HepG2 (cell line): ENCODE data around the gene TACO1. TPM values are rescaled to one million over a fixed set of nuclear protein-coding genes. Genes with fewer than 3 reads are reported as not detected.

ENCODE experiments used
- ATAC-seq: fragments of 200-7000 bp; cut with Tn5 transposase; 3 replicates; pipeline ENCODE4 v1.9.1; 2020; ENCODE audit warnings: mild to moderate bottlenecking, moderate library complexity
- BruUV-seq: library from RNA; stranded (reverse); fragments of 400-500 nt; replicated peaks from 2 replicates; lab custom pipeline; 2021; lab: Mats Ljungman, UMichigan
- CTCF ChIA-PET: fragments of 300-600 bp; formaldehyde crosslinking; extraction: SDS; loops from one replicate; lab custom pipeline; 2021; ENCODE audit warnings: low total read pairs, inconsistent platforms, low intra/inter-chr PET ratio; lab: Yijun Ruan, JAX
- POLR2A ChIA-PET: fragments of 350-600 bp; sonication (Branson Sonifier 250); formaldehyde crosslinking; loops from one replicate; lab custom pipeline; 2020; ENCODE audit warnings: antibody characterized with exemption, inconsistent platforms; lab: Yijun Ruan, JAX
- DNase-seq: peaks from one replicate; pipeline ENCODE4 v3.0.0-alpha.2; 2015; ENCODE audit warnings: low spot score
- FAIRE-seq: peaks from 3 replicates; lab custom pipeline; 2011; peaks lifted over from hg19 to GRCh38; lab: Jason Lieb, UNC
- H2AFZ ChIP-seq: one replicate; pipeline ENCODE4 v1.6.1; 2011; ENCODE audit warnings: low read length, inconsistent platforms
- H3K27ac ChIP-seq: fragments of 300-600 bp; 3 replicates; pipeline ENCODE4 v1.8.0; 2011; ENCODE audit warnings: mixed run types, mild to moderate bottlenecking, mixed read lengths, low read length, inconsistent platforms; ENCODE audit not compliant: insufficient read depth; ENCODE audit errors: extremely low read length
- H3K27me3 ChIP-seq, 2 experiments: fragments of 200-600 bp in 1 of 2; 2 replicates in 1 of 2; 3 replicates in 1 of 2; pipeline versions ENCODE4 v1.6.0 to v1.8.0; 2011; ENCODE audit warnings: low read length in 2 of 2, mild to moderate bottlenecking in 2 of 2, moderate library complexity in 2 of 2, inconsistent platforms in 1 of 2; ENCODE audit not compliant: insufficient read depth in 2 of 2, control insufficient read depth in 1 of 2
- H3K36me3 ChIP-seq, 2 experiments: fragments of 200-600 bp in 1 of 2; replicated peaks in 1 of 2; 2 replicates in 1 of 2; 3 replicates in 1 of 2; pipeline versions ENCODE4 v1.5.1 to v1.8.0; 2011; ENCODE audit warnings: low read length in 2 of 2, inconsistent platforms in 1 of 2; ENCODE audit not compliant: insufficient read depth in 2 of 2, control insufficient read depth in 1 of 2
- H3K4me1 ChIP-seq: 2 replicates; pipeline ENCODE4 v1.5.1; 2012; ENCODE audit warnings: low read length, inconsistent platforms; ENCODE audit not compliant: insufficient read depth
- H3K4me2 ChIP-seq: 2 replicates; pipeline ENCODE4 v1.6.0; 2011; ENCODE audit warnings: low read depth, low read length, inconsistent platforms
- H3K4me3 ChIP-seq, 3 experiments: fragments of 200-600 bp in 1 of 3; sonication (generic), shearing (Covaris generic) in 1 of 3; replicated peaks in 1 of 3; 2 replicates each; pipeline ENCODE4 v1.5.1; 2011 to 2016; ENCODE audit warnings: low read length in 3 of 3, inconsistent platforms in 2 of 3, low read depth in 2 of 3, mild to moderate bottlenecking in 2 of 3, control low read depth in 1 of 3, mixed read lengths in 1 of 3; ENCODE audit not compliant: insufficient read depth in 1 of 3
- H3K79me2 ChIP-seq: one replicate; pipeline ENCODE4 v1.6.1; 2011; ENCODE audit warnings: low read length, inconsistent platforms; ENCODE audit not compliant: insufficient read depth
- H3K9ac ChIP-seq: 2 replicates; pipeline ENCODE4 v1.6.0; 2011; ENCODE audit warnings: mild to moderate bottlenecking, low read depth, low read length, inconsistent platforms; ENCODE audit not compliant: insufficient read depth
- H3K9me3 ChIP-seq: 2 replicates; pipeline ENCODE4 v1.5.1; 2012; ENCODE audit warnings: mild to moderate bottlenecking, low read length
- H4K20me1 ChIP-seq: 2 replicates; pipeline ENCODE4 v1.6.0; 2011; ENCODE audit warnings: inconsistent platforms, mild to moderate bottlenecking, low read length, moderate library complexity; ENCODE audit not compliant: insufficient read depth
- CHCHD3 ChIP-seq: sonication (generic); formaldehyde crosslinking; IDR thresholded peaks from 2 replicates; pipeline ENCODE4 v1.8.0; 2022; ENCODE audit warnings: mild to moderate bottlenecking, missing genetic modification reagents, moderate library complexity
- HMGXB4 ChIP-seq, 2 experiments: sonication (generic) in 1 of 2; formaldehyde crosslinking in 1 of 2; IDR thresholded peaks; 2 replicates each; pipeline versions ENCODE4 v1.4.0 to v1.6.1; 2018 to 2020; ENCODE audit warnings: missing genetic modification reagents in 2 of 2, borderline replicate concordance in 1 of 2, low read depth in 1 of 2, mild to moderate bottlenecking in 1 of 2, missing biosample characterization in 1 of 2
- RBM39 ChIP-seq: fragments of 200-400 bp; formaldehyde crosslinking; IDR thresholded peaks from one replicate; pipeline ENCODE4 v1.6.1; 2018; ENCODE audit warnings: antibody characterized with exemption, mild to moderate bottlenecking, low read depth, low read length; ENCODE audit not compliant: poor library complexity, severe bottlenecking
- SNAPC5 ChIP-seq: sonication (generic); formaldehyde crosslinking; IDR thresholded peaks from 2 replicates; pipeline ENCODE4 v1.8.1; 2023; ENCODE audit warnings: mild to moderate bottlenecking, missing genetic modification reagents, borderline replicate concordance
- TEAD2 ChIP-seq: sonication (generic); formaldehyde crosslinking; IDR thresholded peaks from 2 replicates; pipeline ENCODE4 v1.9.0; 2021; ENCODE audit warnings: missing genetic modification reagents
- ZNF281 ChIP-seq: sonication (generic); formaldehyde crosslinking; IDR thresholded peaks from 2 replicates; pipeline ENCODE4 v1.4.0; 2020; ENCODE audit warnings: missing genetic modification reagents, borderline replicate concordance
- ZNF317 ChIP-seq: sonication (generic); formaldehyde crosslinking; IDR thresholded peaks from 2 replicates; pipeline ENCODE4 v1.5.0; 2020; ENCODE audit warnings: mild to moderate bottlenecking, missing genetic modification reagents
- WGBS: methylation state at CpG from one replicate; pipeline ENCODE4 v1.1.6; 2017; ENCODE audit warnings: low lambda C conversion rate; 5-methylcytosine and 5-hydroxymethylcytosine counted together
- in situ Hi-C: cut with HindIII; loops from 2 replicates; pipeline ENCODE4 v1.10.0; 2017; ENCODE audit warnings: low pct_unique_long_range_greater_than_20kb; ENCODE audit not compliant: extremely low pct_ligation_motif_present
- intact Hi-C: fragments of 100-400 bp; cut with micrococcal nuclease; formaldehyde crosslinking; loops from one replicate; pipeline ENCODE4 v1.10.0; 2022; ENCODE audit not compliant: unreplicated experiment
- polyA plus RNA-seq, 8 experiments: library from polyadenylated mRNA; depleted of rRNA in 3 of 8; stranded (reverse) in 7 of 8; unstranded in 1 of 8; fragments of >200 nt; fragmentation: Illumina TruSeq in 4 of 8; extraction: Trizol in 4 of 8; gene quantifications; 2 replicates each; pipeline versions ENCODE4 v1.2.1 to v1.2.3, GENCODE V29; 2011 to 2016; ENCODE audit warnings: low read depth in 4 of 8, missing spikeins in 1 of 8, mixed read lengths in 1 of 8; ENCODE audit not compliant: insufficient read depth in 1 of 8
- total RNA-seq, 5 experiments: library from RNA; depleted of rRNA; stranded (reverse); fragments of >200 nt; fragmentation: Illumina TruSeq; extraction: Trizol; gene quantifications; 2 replicates each; pipeline ENCODE4 v1.2.3, GENCODE V29; 2016; ENCODE audit warnings: low read depth in 1 of 5

The TACO1 gene
- total and polyA plus RNA-seq, 2 of the 13 experiments (the other 11 are each of a cell fraction or from before 2014, with no cell fraction given), result 34.7 to 53.6 TPM

GRCh38 chr17:63622574-63623390 lies 22.1 kb downstream of the TACO1 start (continued):
- TF ChIP-seq ZNF281 (CRISPR knock-in tag), result peak; percentile 33; the same call in 1 of the 2 replicates
- no peak for TF ChIP-seq ZNF317 (CRISPR knock-in tag)
- TF ChIP-seq RBM39, result peak; percentile 19
- 0 out of 2 replicates have a peak, but pooled peaks have one; percentile 8 for TF ChIP-seq CHCHD3 (CRISPR knock-in tag)

GRCh38 chr17:63623786-63624530 lies 23.3 kb downstream of the TACO1 start:
- intact Hi-C loops (loop anchor here (2.0 to 5.0 kb wide), 2 partner anchors 45 to 53 kb away; no protein-coding TSS in a partner anchor), in situ Hi-C loops (no loop called here)
- WGBS, result 32% methylated on average over 7 of the region's 7 CpGs
- Histone ChIP-seq H3K4me1 (peaks cover 47% of the 10 kb centered on the region), H4K20me1 (peaks cover 7% of the 10 kb centered on the region; the same call in 1 of the 2 replicates), H3K9ac (peak overlapping the region; percentile 77; the same call in 1 of the 2 replicates), H3K9me3 (no peaks in the 10 kb centered on the region), H2AFZ (no peak overlapping the region), H3K79me2 (peaks cover 39% of the 10 kb centered on the region), H3K36me3 (0 out of 5 replicates have a peak, but pooled peaks cover 0 to 2% of the 10 kb centered on the region in 2 experiments), H3K27ac (no peak overlapping the region), H3K27me3 (no peaks in the 10 kb centered on the region), H3K4me3 (peak overlapping the region; percentile 80 to 97 (median 85)), H3K4me2 (peak overlapping the region; percentile 85)
- ATAC-seq (no peak), DNase-seq (no peak), FAIRE-seq (no peak)
- TSS peak; percentile 43 for BruUV-seq
- CTCF ChIA-PET, result interaction anchor here (0.6 kb wide), 1 partner anchor 126 kb away, joined by 3 read pairs; no protein-coding TSS in a partner anchor
- peak in 1 of 2 experiments; percentile 8; a peak in 1 of 4 replicates for TF ChIP-seq HMGXB4 (CRISPR knock-in tag; IDR thresholded peaks at IDR 0.05; ENCODE audit: borderline replicate concordance in 1 of 2, low read depth in 1 of 2)
- 0 out of 2 replicates have a peak, but pooled peaks have one; percentile 31 for TF ChIP-seq SNAPC5 (CRISPR knock-in tag)
- TF ChIP-seq TEAD2, result no peak
- POLR2A ChIA-PET, result interaction anchor here (0.6 kb wide), 1 partner anchor 149 kb away, joined by 3 read pairs; the partner anchor contains the start of gene CCDC47
